ENCODE results near the gene ADGRB3.

Gene ADGRB3

DNA sequence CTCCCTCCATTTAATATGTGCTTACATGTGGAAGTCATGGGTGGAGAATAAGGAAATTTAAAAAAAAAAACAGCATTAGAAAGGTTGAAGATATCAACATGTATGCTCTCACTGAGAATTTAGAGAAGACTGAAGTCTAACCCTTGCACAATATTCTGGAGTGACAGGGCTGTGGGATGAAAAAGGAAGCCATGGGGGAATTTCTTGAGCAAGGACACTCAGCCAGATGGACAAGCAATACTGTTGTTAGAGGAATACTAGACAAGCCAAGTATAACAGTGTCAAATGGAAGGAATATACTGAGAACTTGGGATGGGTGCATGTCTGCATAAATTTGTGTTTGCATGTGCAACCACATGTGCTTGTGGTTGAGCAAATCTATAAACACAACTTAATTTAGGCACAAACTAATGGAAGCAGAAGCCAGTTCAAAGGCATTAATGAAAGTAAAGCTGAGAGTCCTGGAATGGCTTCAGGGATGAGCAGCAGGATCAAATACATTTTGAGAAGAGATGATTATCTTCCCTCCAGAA is 119.7 kb downstream of the ADGRB3 start:
- Histone ChIP-seq H2BK5ac (ENCODE audit: low read depth, low read length, poor library complexity, severe bottlenecking) (no peak overlapping the region), H3K9me3 (ENCODE audit: control insufficient read depth, low read length) (no peaks in the 10 kb centered on the region), H2AK5ac (ENCODE audit: low read length, severe bottlenecking) (no peak overlapping the region), H3K4ac (ENCODE audit: low read depth in 1 of 2, low read length in 2 of 2) (no peak overlapping the region), H3K4me3 (ENCODE audit: insufficient read depth in 1 of 2, low read depth in 1 of 2, low read length in 2 of 2) (no peak overlapping the region), H3K27me3 (ENCODE audit: control insufficient read depth in 1 of 2, insufficient read depth in 1 of 2, low read length in 2 of 2) (no peaks in the 10 kb centered on the region), H3K18ac (ENCODE audit: low read depth in 1 of 2, low read length in 2 of 2) (no peak overlapping the region), H4K8ac (ENCODE audit: low read length) (no peak overlapping the region), H2AFZ (ENCODE audit: low read depth, low read length) (no peak overlapping the region), H3K4me2 (ENCODE audit: low read length, poor library complexity, severe bottlenecking) (no peak overlapping the region), H3K14ac (ENCODE audit: low read length in 2 of 2) (no peak overlapping the region), H4K91ac (ENCODE audit: low read length) (no peak overlapping the region), H3K4me1 (ENCODE audit: control insufficient read depth, insufficient read depth, low read depth, low read length) (no peaks in the 10 kb centered on the region), H3K23ac (ENCODE audit: low read length in 2 of 2) (no peak overlapping the region), H2BK12ac (ENCODE audit: low read length in 2 of 2) (no peak overlapping the region), H3K9ac (ENCODE audit: low read length) (no peak overlapping the region), H3K36me3 (ENCODE audit: control insufficient read depth in 1 of 2, insufficient read depth in 2 of 2, low read depth in 1 of 2, low read length in 2 of 2) (no peaks in the 10 kb centered on the region), H2BK120ac (ENCODE audit: low read depth, low read length) (no peak overlapping the region), H3K79me1 (replicated peaks; ENCODE audit: low read length, poor library complexity, severe bottlenecking) (no peaks in the 10 kb centered on the region), H2BK15ac (ENCODE audit: low read depth, poor library complexity, severe bottlenecking) (no peak overlapping the region), H3K27ac (ENCODE audit: low read length, poor library complexity, severe bottlenecking) (no peak overlapping the region)
- peak; percentile 4 for DNase-seq

DNA sequence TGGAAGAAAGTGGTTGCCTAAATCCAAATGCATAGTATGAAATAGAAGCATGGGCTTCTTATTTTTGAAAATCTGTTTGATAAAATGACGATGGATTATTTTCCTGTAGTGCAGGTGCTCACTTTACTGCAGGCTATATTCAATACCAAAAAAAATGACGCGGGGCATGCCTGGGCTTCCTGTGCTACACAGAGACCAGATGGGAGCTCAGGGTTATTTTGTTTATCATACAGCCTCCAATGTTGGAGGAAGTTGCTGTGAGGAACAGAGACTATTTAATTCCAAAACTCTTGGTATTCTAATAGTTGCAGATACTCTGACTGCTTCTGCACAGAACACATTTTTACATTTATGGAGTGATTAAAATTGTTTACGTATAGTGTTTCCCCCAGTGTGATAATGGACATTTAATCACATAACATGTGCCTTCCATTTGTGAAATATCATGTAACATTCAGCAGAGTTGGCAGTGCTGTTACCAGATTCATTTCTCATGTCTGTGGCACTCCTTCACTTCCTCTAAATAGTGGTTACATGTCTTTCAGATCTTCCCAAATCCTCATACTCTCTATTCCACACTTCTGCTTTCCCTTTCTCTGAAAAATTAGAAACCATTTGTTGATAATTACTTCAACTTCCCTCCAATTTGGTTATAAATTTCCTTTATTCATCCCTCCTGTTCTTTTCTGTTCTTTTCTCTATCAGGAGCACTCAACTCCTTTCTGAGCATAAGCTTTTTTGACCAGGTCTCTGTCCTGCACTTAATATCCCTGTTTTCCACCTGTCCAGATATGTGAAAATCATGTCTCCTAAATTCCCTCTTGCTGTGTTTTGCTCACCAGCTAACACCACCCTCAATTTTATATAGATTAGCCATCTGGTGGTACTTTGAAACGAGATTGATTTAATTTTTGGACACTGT is 121.6 kb downstream of the ADGRB3 start:
- Histone ChIP-seq H2BK5ac (ENCODE audit: low read depth, low read length, poor library complexity, severe bottlenecking) (no peak overlapping the region), H2AK5ac (ENCODE audit: low read length, severe bottlenecking) (no peak overlapping the region), H4K8ac (ENCODE audit: low read length) (no peak overlapping the region), H3K9me3 (ENCODE audit: control insufficient read depth, low read length) (no peaks in the 10 kb centered on the region), H2BK15ac (ENCODE audit: low read depth, poor library complexity, severe bottlenecking) (no peak overlapping the region), H3K9ac (ENCODE audit: low read length) (no peak overlapping the region), H3K14ac (ENCODE audit: low read length in 2 of 2) (no peak overlapping the region), H4K91ac (ENCODE audit: low read length) (no peak overlapping the region), H3K4ac (ENCODE audit: low read depth in 1 of 2, low read length in 2 of 2) (no peak overlapping the region), H3K27me3 (ENCODE audit: control insufficient read depth in 1 of 2, insufficient read depth in 1 of 2, low read length in 2 of 2) (no peaks in the 10 kb centered on the region), H2AFZ (ENCODE audit: low read depth, low read length) (no peak overlapping the region), H3K27ac (ENCODE audit: low read length, poor library complexity, severe bottlenecking) (no peak overlapping the region), H3K18ac (ENCODE audit: low read depth in 1 of 2, low read length in 2 of 2) (no peak overlapping the region), H3K4me2 (ENCODE audit: low read length, poor library complexity, severe bottlenecking) (no peak overlapping the region), H2BK120ac (ENCODE audit: low read depth, low read length) (no peak overlapping the region), H3K36me3 (ENCODE audit: control insufficient read depth in 1 of 2, insufficient read depth in 2 of 2, low read depth in 1 of 2, low read length in 2 of 2) (no peaks in the 10 kb centered on the region), H3K23ac (ENCODE audit: low read length in 2 of 2) (no peak overlapping the region), H3K4me1 (ENCODE audit: control insufficient read depth, insufficient read depth, low read depth, low read length) (no peaks in the 10 kb centered on the region), H3K79me1 (replicated peaks; ENCODE audit: low read length, poor library complexity, severe bottlenecking) (no peaks in the 10 kb centered on the region), H2BK12ac (ENCODE audit: low read length in 2 of 2) (no peak overlapping the region), H3K4me3 (ENCODE audit: insufficient read depth in 1 of 2, low read depth in 1 of 2, low read length in 2 of 2) (no peak overlapping the region)
- no peak for DNase-seq
- WGBS: 100% methylated on average over 4 of the region's 5 CpGs

DNA sequence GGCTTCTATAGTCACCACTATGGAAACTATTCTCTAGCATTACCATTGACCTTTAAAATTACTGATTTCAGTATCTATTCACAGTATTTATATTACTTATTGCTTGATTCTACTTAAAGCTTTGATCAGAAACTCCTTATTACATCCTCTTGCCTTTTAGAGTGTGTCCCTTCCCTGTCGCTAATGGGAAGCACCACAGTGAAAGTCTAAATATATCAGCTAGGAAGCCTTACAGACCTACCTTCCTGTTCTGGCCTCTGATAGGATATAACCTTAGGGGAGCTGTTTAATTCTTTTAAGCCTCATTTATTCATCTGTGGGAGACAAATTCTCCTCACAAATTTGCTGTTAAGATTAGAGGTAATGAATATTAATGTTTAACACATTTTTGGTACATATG is 122.7 kb downstream of the ADGRB3 start:
- H3K9ac ChIP-seq (ENCODE audit: low read length): no peak overlapping the region
- H3K9me3 ChIP-seq (ENCODE audit: control insufficient read depth, low read length): no peaks in the 10 kb centered on the region
- no peak overlapping the region for H2AFZ ChIP-seq (ENCODE audit: low read depth, low read length)
- no peak overlapping the region for H2BK120ac ChIP-seq (ENCODE audit: low read depth, low read length)
- H3K4me3 ChIP-seq (ENCODE audit: insufficient read depth in 1 of 2, low read depth in 1 of 2, low read length in 2 of 2): no peak overlapping the region
- H3K4me2 ChIP-seq (ENCODE audit: low read length, poor library complexity, severe bottlenecking): no peak overlapping the region
- no peaks in the 10 kb centered on the region for H3K79me1 ChIP-seq (replicated peaks; ENCODE audit: low read length, poor library complexity, severe bottlenecking)
- no peak overlapping the region for H3K4ac ChIP-seq (ENCODE audit: low read depth in 1 of 2, low read length in 2 of 2)
- no peaks in the 10 kb centered on the region for H3K4me1 ChIP-seq (ENCODE audit: control insufficient read depth, insufficient read depth, low read depth, low read length)
- no peak for DNase-seq
- no peak overlapping the region for H4K91ac ChIP-seq (ENCODE audit: low read length)
- H3K14ac ChIP-seq (ENCODE audit: low read length in 2 of 2): no peak overlapping the region
- no peak overlapping the region for H3K23ac ChIP-seq (ENCODE audit: low read length in 2 of 2)
- no peak overlapping the region for H3K18ac ChIP-seq (ENCODE audit: low read depth in 1 of 2, low read length in 2 of 2)
- no peak overlapping the region for H2BK15ac ChIP-seq (ENCODE audit: low read depth, poor library complexity, severe bottlenecking)
- no peak overlapping the region for H2AK5ac ChIP-seq (ENCODE audit: low read length, severe bottlenecking)
- WGBS: 38% methylated on average over 1 of the region's 1 CpG
- H3K36me3 ChIP-seq (ENCODE audit: control insufficient read depth in 1 of 2, insufficient read depth in 2 of 2, low read depth in 1 of 2, low read length in 2 of 2): no peaks in the 10 kb centered on the region
- H3K27ac ChIP-seq (ENCODE audit: low read length, poor library complexity, severe bottlenecking): no peak overlapping the region
- H2BK5ac ChIP-seq (ENCODE audit: low read depth, low read length, poor library complexity, severe bottlenecking): no peak overlapping the region
- H3K27me3 ChIP-seq (ENCODE audit: control insufficient read depth in 1 of 2, insufficient read depth in 1 of 2, low read length in 2 of 2): no peaks in the 10 kb centered on the region
- H4K8ac ChIP-seq (ENCODE audit: low read length): no peak overlapping the region
- no peak overlapping the region for H2BK12ac ChIP-seq (ENCODE audit: low read length in 2 of 2)

DNA sequence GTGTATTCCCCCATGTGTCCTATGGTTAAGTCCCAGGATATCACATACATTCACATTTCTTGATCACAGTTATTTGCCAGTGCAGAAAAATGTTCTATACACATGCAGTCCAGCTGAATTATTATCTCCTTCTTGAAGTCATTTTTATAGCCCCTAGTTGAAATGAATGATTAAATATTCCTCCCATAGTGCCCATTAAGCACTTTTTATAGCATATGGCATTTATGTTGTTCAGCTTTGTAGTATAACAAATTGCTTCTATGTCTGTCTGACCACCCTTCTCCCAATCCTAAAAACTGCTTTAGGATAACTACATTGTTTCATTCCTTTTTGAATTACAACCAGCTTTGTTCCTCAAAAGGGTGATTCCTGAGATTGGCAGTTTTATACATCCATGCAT is 123.5 kb downstream of the ADGRB3 start:
- no peaks in the 10 kb centered on the region for H3K36me3 ChIP-seq (ENCODE audit: control insufficient read depth in 1 of 2, insufficient read depth in 2 of 2, low read depth in 1 of 2, low read length in 2 of 2)
- H3K14ac ChIP-seq (ENCODE audit: low read length in 2 of 2): no peak overlapping the region
- no peak overlapping the region for H2AFZ ChIP-seq (ENCODE audit: low read depth, low read length)
- H3K27ac ChIP-seq (ENCODE audit: low read length, poor library complexity, severe bottlenecking): no peak overlapping the region
- no peak overlapping the region for H3K9ac ChIP-seq (ENCODE audit: low read length)
- H3K27me3 ChIP-seq (ENCODE audit: control insufficient read depth in 1 of 2, insufficient read depth in 1 of 2, low read length in 2 of 2): no peaks in the 10 kb centered on the region
- H3K4me3 ChIP-seq (ENCODE audit: insufficient read depth in 1 of 2, low read depth in 1 of 2, low read length in 2 of 2): no peak overlapping the region
- no peak overlapping the region for H3K4ac ChIP-seq (ENCODE audit: low read depth in 1 of 2, low read length in 2 of 2)
- no peak overlapping the region for H2BK15ac ChIP-seq (ENCODE audit: low read depth, poor library complexity, severe bottlenecking)
- H2BK12ac ChIP-seq (ENCODE audit: low read length in 2 of 2): no peak overlapping the region
- no peak overlapping the region for H4K8ac ChIP-seq (ENCODE audit: low read length)
- no peak overlapping the region for H2BK120ac ChIP-seq (ENCODE audit: low read depth, low read length)
- no peak overlapping the region for H4K91ac ChIP-seq (ENCODE audit: low read length)
- no peaks in the 10 kb centered on the region for H3K9me3 ChIP-seq (ENCODE audit: control insufficient read depth, low read length)
- no peaks in the 10 kb centered on the region for H3K79me1 ChIP-seq (replicated peaks; ENCODE audit: low read length, poor library complexity, severe bottlenecking)
- no peaks in the 10 kb centered on the region for H3K4me1 ChIP-seq (ENCODE audit: control insufficient read depth, insufficient read depth, low read depth, low read length)
- no peak for DNase-seq
- no peak overlapping the region for H2AK5ac ChIP-seq (ENCODE audit: low read length, severe bottlenecking)
- no peak overlapping the region for H2BK5ac ChIP-seq (ENCODE audit: low read depth, low read length, poor library complexity, severe bottlenecking)
- no peak overlapping the region for H3K18ac ChIP-seq (ENCODE audit: low read depth in 1 of 2, low read length in 2 of 2)
- no peak overlapping the region for H3K23ac ChIP-seq (ENCODE audit: low read length in 2 of 2)
- H3K4me2 ChIP-seq (ENCODE audit: low read length, poor library complexity, severe bottlenecking): no peak overlapping the region
